ENCODE results near the gene MICAL2. TPM values are rescaled to one million over a fixed set of nuclear protein-coding genes. Genes with fewer than 3 reads are reported as not detected.

The MICAL2 gene
- total RNA-seq, 2 donors from 2014 or later, result 194 TPM

DNA sequence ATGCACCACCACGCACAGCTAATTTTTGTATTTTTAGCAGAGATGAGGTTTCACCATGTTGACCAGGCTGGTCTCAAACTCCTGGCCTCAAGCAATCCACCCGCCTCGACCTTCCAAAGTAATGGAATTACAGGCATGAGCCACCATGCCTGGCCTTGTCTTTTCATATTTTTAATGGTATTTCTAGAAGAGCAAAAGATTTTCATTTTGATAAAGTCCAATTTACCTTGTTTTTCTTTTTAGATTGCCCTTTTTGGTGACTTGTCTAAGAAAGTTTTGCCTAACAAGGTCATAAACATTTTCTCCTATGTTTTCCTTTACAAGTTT lies 45.5 kb upstream of the MICAL2 start:
- Histone ChIP-seq H3K4me3 (no peak overlapping the region), H3K9ac (ENCODE audit: low read depth in 2 of 2, low read length in 2 of 2) (no peak overlapping the region), H3K36me3 (no peaks in the 10 kb centered on the region), H3K4me1 (peaks cover 5% of the 10 kb centered on the region), H3K27ac (no peak overlapping the region), H3K9me3 (no peaks in the 10 kb centered on the region), H3K27me3 (no peaks in the 10 kb centered on the region)
- no peak for DNase-seq
- intact Hi-C loops (cut with DNase I), result no loop called here
- TF ChIP-seq, protein P1, sequence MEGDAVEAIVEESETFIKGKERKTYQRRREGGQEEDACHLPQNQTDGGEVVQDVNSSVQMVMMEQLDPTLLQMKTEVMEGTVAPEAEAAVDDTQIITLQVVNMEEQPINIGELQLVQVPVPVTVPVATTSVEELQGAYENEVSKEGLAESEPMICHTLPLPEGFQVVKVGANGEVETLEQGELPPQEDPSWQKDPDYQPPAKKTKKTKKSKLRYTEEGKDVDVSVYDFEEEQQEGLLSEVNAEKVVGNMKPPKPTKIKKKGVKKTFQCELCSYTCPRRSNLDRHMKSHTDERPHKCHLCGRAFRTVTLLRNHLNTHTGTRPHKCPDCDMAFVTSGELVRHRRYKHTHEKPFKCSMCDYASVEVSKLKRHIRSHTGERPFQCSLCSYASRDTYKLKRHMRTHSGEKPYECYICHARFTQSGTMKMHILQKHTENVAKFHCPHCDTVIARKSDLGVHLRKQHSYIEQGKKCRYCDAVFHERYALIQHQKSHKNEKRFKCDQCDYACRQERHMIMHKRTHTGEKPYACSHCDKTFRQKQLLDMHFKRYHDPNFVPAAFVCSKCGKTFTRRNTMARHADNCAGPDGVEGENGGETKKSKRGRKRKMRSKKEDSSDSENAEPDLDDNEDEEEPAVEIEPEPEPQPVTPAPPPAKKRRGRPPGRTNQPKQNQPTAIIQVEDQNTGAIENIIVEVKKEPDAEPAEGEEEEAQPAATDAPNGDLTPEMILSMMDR (IDR thresholded peaks at IDR 0.05), result no peak

DNA sequence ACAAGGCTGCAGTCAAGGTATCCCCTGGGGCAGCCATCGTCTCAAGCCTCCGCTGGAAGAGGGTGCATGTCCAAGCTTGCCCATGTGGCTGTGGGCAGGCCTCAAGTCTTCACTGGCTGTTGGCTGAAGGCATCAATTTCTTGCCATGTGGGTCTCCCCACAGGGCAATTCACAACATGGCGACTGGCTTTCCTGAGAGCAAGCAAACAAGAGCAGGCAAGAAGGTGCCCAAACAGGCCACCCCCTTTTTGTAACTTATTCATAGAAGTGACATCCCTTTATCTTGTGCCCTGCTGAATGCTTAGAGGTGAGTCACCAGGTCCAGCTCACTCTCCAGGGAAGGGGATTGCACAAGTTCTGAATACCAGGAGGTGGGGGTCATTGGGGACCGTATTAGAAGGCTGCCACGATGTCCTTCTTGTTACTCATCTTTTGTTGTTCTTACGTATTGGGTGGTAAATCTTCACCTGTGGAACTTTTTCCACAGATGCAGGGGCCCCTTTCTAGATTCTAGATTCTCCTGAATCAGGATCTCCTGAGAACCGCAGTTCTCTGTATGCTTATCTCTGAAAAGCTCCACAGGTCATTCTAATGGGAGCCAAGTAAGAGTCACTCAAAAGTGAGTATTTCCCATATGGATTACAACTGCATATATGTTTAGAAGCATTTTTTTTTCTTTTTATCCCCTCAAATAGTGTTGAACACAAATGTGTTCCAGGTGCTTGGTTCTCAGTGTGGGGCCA lies 44.2 kb upstream of the MICAL2 start:
- peaks cover 5% of the 10 kb centered on the region for H3K4me1 ChIP-seq
- no peaks in the 10 kb centered on the region for H3K9me3 ChIP-seq
- no peak for DNase-seq
- no peaks in the 10 kb centered on the region for H3K27me3 ChIP-seq
- TF ChIP-seq, protein P1 (IDR thresholded peaks at IDR 0.05), result no peak
- no peaks in the 10 kb centered on the region for H3K36me3 ChIP-seq
- H3K4me3 ChIP-seq, result no peak overlapping the region
- intact Hi-C loops (cut with DNase I), result no loop called here
- H3K27ac ChIP-seq, result peak overlapping the region; percentile 45
- no peak overlapping the region for H3K9ac ChIP-seq (ENCODE audit: low read depth in 2 of 2, low read length in 2 of 2)

DNA sequence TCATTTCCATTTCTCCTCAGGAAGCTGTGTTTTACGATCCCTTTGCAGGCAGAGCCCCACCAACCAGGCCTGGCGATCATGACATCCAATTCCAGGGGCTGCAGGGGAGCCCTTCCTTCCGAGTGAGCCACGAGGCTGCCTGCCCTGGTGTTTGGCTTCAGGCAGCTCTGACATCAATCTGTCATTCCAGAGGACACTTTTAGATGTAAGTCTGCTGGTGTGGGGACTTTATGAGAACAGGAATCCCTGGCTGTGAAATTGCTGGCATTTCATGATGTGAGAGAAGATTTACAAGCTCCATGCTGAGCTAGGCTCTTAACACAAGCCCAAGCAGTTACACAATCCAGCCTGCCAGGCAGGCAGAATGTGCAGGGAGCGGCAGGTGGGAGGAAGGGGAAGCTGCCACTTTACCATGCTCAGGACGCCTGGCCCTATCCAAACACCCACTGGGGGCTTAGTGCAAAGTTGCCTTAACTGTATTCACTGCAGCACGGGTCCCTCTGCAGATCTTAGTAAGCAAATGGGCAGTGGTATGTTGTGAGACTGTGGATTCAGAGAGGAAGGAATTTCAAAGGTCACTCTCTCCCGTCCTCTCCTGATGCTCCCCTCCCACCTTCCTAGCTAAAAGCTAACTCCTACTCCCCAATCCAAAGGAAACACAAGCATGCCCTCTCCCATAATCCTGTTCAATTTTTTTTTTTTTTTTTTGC lies 43.4 kb upstream of the MICAL2 start:
- no peaks in the 10 kb centered on the region for H3K36me3 ChIP-seq
- intact Hi-C loops (cut with DNase I), result no loop called here
- H3K27ac ChIP-seq, result peak overlapping the region; percentile 45
- peak overlapping the region in 1 of 2 donors; percentile 71 for H3K9ac ChIP-seq (ENCODE audit: low read depth in 2 of 2, low read length in 2 of 2)
- H3K9me3 ChIP-seq, result no peaks in the 10 kb centered on the region
- H3K4me3 ChIP-seq, result no peak overlapping the region
- DNase-seq, result peak; percentile 66
- no peaks in the 10 kb centered on the region for H3K27me3 ChIP-seq
- TF ChIP-seq, protein P1 (IDR thresholded peaks at IDR 0.05), result no peak
- peaks cover 5% of the 10 kb centered on the region for H3K4me1 ChIP-seq

DNA sequence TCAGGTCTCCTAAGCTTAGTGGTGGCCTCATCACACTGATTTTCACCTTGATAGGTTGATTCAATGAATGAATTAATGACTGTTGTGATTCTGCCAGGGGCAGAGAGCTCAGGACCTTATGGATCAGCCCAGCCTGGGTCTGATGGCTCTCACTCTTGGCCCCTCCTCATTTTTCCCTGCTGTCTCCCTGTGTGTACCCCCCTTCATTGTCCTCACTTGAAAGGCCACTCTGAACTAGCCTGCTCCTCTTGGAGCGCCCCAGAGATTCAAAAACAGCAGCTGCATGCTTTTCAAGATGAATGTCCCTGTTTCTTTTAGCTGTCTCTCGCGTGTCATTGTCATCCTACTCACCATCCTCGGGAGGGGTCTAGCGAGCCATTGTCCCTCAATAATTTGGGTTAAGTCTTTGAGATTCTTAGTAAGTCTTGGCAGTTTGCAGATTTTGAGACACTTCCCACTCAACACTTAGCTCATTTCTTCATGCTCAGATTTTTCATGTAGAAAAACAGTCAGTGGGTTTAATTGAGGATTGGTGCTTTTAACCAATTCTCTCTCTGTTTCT lies 42.5 kb upstream of the MICAL2 start:
- intact Hi-C loops (cut with DNase I), result no loop called here
- Histone ChIP-seq H3K9me3 (no peaks in the 10 kb centered on the region), H3K36me3 (no peaks in the 10 kb centered on the region), H3K9ac (ENCODE audit: low read depth in 2 of 2, low read length in 2 of 2) (peak overlapping the region in 1 of 2 donors; percentile 71), H3K4me3 (no peak overlapping the region), H3K4me1 (peaks cover 5% of the 10 kb centered on the region), H3K27me3 (no peaks in the 10 kb centered on the region), H3K27ac (peak overlapping the region; percentile 45)
- no peak for DNase-seq
- TF ChIP-seq, protein P1 (IDR thresholded peaks at IDR 0.05), result no peak

DNA sequence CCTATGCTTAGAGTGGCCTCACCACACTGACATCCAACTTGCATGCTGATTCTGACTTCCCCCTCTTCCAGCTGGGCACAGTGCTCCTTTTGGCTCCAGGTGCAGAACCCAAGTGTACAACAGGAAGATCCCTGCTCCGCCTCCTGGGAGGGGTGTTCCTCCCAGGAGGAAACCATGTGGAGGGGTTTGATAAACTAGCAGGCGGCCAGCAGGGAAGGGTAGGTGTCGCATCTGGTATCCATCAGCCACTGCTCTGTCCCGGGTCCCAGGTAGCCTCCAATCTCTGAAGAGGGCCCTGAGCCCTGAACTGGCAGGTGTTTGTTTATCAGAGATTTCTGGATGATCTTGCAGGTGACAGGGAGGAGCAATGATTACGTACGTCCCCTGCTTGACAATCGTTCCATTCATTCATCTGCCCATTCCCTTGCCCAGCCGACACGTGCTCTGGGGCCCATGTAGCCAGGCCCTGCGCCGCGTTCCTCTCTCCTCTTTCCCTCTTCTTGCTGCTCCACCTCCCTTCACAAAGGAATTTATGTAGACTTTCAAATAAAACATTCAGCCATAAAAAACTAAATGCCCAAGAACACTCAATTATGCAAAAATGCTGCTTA lies 41.2 kb upstream of the MICAL2 start:
- TF ChIP-seq, protein P1 (IDR thresholded peaks at IDR 0.05), result no peak
- Histone ChIP-seq H3K27me3 (no peaks in the 10 kb centered on the region), H3K4me3 (no peak overlapping the region), H3K9me3 (no peaks in the 10 kb centered on the region), H3K27ac (no peak overlapping the region), H3K4me1 (peaks cover 5% of the 10 kb centered on the region), H3K9ac (ENCODE audit: low read depth in 2 of 2, low read length in 2 of 2) (no peak overlapping the region), H3K36me3 (no peaks in the 10 kb centered on the region)
- no peak for DNase-seq
- intact Hi-C loops (cut with DNase I), result no loop called here
